22Rv1 (cell line): ENCODE data around the gene SUPT20HL2.
"Not testable (repeated sequence)": the region's sequence is repeated elsewhere in the genome, so short reads cannot be mapped to it uniquely, and the experiment has no call there.

ENCODE experiments used
- H3K27ac ChIP-seq: fragments of 450-650 bp; 2 replicates; pipeline ENCODE4 v1.5.1; 2017
- CTCF ChIP-seq: fragments of 450-650 bp; IDR thresholded peaks from 2 replicates; pipeline ENCODE4 v1.5.1; 2017; ENCODE audit warnings: mild to moderate bottlenecking
- ZFX ChIP-seq: fragments of 450-650 bp; IDR thresholded peaks from 2 replicates; pipeline ENCODE4 v1.6.1; 2017; ENCODE audit warnings: antibody characterized with exemption, borderline replicate concordance

Gene SUPT20HL2

GRCh38 chrX:24321741-24322395, 8.0 kb upstream of the SUPT20HL2 start:
- no peak overlapping the region for H3K27ac ChIP-seq
- TF ChIP-seq ZFX = no peak

- H3K27ac ChIP-seq = no peak overlapping the region
- TF ChIP-seq ZFX (no peak), CTCF (no peak)
These were observed 3.7 kb upstream of the SUPT20HL2 start for GRCh38 chrX:24317567-24317966.

GRCh38 chrX:24316111-24316510, 2.2 kb upstream of the SUPT20HL2 start:
- H3K27ac ChIP-seq = no peak overlapping the region
- TF ChIP-seq CTCF (no peak), ZFX (no peak)

GRCh38 chrX:24312249-24312607, 1.6 kb downstream of the SUPT20HL2 start:
- H3K27ac ChIP-seq = not testable (repeated sequence)

GRCh38 chrX:24311507-24312248, 2.2 kb downstream of the SUPT20HL2 start:
- not testable (repeated sequence) for H3K27ac ChIP-seq

- H3K27ac ChIP-seq = not testable (repeated sequence)
These were observed 3.0 kb downstream of the SUPT20HL2 start for GRCh38 chrX:24310916-24311315.

- H3K27ac ChIP-seq = not testable (repeated sequence)
These were observed 4.1 kb downstream of the SUPT20HL2 start for GRCh38 chrX:24309580-24310374.

- H3K27ac ChIP-seq = not testable (repeated sequence)
These were observed 5.1 kb downstream of the SUPT20HL2 start for GRCh38 chrX:24308803-24309202.

- no peak overlapping the region for H3K27ac ChIP-seq
- TF ChIP-seq CTCF = no peak
- TF ChIP-seq ZFX = no peak
These were observed 7.4 kb downstream of the SUPT20HL2 start for GRCh38 chrX:24306440-24306839.

- TF ChIP-seq CTCF = no peak
- TF ChIP-seq ZFX = no peak
- H3K27ac ChIP-seq = no peak overlapping the region
These were observed 8.0 kb downstream of the SUPT20HL2 start for GRCh38 chrX:24305905-24306304.
